GM19467 (cell line): ENCODE data around the gene NR4A2.
A peak's percentile ranks its signal among the peaks of the same experiment; 100 is the strongest.

ENCODE experiments used
- ATAC-seq: cut with Tn5 transposase; IDR thresholded peaks from one replicate; pipeline ENCODE4 v1.9.1; 2021; ENCODE audit warnings: mild to moderate bottlenecking, moderate library complexity; ENCODE audit not compliant: unreplicated experiment

The NR4A2 gene

GRCh38 chr2:156332534-156333273, at the start of gene NR4A2:
NR4A2 (minus strand) TSS chr2:156332721; CDS start chr2:156330186, 2,535 bp downstream.
- ATAC-seq = peak; percentile 71

DNA sequence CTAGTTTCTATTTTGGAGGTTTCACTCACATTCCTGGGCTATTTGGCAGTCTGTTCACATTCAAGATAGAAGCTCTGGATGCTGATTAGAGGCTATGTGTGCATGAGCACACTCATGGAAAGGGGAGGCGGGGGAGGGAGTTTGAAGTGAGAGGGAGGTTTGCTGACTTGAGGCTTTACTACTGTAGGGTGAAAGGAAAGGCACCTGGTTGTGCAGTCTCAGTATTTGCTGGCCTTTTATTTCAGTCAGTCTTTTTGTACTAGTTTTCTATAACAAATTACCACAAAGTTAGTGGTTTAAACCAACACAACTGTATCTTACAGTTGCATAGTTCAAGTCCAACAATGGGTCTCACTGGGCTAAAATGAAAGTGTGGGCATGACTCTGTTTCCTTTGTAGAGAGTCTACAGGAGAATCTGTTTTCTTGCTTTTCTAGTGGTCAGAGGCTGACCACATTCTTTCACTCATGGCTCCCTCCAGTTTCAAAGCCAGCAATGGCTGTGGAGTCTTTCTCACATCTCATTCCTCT, 47.7 kb upstream of the NR4A2 start:
- peak; percentile 96 for ATAC-seq

GRCh38 chr2:156379714-156380113, 47.2 kb upstream of the NR4A2 start:
- no peak for ATAC-seq

DNA sequence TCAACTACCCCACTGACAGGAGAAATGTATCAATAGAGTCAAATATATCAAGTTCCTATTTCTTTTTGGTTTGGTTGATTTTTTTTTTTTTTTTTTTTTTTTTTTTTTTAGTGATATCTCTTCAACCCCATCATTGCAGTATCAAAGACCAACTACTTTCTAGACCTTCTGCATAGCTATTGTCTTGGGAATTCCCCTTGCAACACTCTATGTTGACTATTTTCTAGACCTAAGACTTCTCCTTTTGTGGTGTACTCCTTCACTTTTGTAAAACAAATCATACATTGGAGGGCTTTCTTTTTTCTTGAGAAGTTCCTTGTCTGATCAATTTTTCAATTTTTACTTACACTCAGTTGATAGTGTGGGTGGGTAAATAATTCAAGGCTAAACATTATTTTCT, 46.5 kb upstream of the NR4A2 start:
- ATAC-seq = no peak

- no peak for ATAC-seq
Measured at GRCh38 chr2:156366753-156367152, 34.2 kb upstream of the NR4A2 start.

DNA sequence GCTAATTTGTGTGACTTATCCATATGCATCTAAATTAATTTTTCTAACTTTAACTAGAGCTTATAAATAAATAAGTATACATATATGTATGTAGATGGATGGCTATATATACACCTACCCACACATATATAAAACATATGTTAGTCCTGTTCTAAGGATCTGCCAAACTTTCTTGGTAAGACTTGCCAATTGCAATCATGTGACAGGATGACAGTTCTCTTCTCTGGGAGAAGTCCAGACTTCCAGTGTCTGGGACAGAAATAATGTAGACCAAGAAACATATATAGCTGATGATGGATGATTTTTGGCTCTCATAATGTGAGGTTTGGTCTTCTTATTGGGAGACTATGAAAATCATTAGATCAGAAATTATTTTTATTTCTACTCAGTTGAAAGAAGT, 30.6 kb upstream of the NR4A2 start:
- ATAC-seq = no peak

- ATAC-seq = no peak
Measured at GRCh38 chr2:156356014-156356754, 23.7 kb upstream of the NR4A2 start.

DNA sequence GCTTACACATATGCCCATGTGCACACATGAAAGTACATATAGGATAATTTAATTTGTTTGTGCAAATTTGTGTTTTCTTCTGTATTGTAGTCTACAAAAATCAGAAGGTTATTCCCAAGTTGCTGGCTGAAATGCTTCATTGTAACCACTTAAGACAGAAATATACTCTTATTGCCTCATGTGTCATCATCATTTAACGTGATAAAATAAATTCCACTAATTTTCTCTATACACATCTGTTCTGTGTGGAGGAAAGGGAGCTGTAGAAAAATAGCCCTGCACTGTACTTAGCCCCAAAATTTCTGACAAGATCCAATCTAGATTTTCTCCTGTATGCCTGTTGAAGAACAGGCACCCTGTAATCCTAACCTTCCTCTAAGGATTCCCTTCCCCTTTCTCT, 20.4 kb upstream of the NR4A2 start:
- ATAC-seq = no peak

- no peak for ATAC-seq
Measured at GRCh38 chr2:156350374-156351142, 18.0 kb upstream of the NR4A2 start.

- ATAC-seq = no peak
Measured at GRCh38 chr2:156349605-156350004, 17.1 kb upstream of the NR4A2 start.

GRCh38 chr2:156349161-156349560, 16.6 kb upstream of the NR4A2 start:
- ATAC-seq = no peak

- ATAC-seq = no peak
Measured at GRCh38 chr2:156347431-156347830, 14.9 kb upstream of the NR4A2 start.

- ATAC-seq = no peak
Measured at GRCh38 chr2:156346731-156347130, 14.2 kb upstream of the NR4A2 start.

DNA sequence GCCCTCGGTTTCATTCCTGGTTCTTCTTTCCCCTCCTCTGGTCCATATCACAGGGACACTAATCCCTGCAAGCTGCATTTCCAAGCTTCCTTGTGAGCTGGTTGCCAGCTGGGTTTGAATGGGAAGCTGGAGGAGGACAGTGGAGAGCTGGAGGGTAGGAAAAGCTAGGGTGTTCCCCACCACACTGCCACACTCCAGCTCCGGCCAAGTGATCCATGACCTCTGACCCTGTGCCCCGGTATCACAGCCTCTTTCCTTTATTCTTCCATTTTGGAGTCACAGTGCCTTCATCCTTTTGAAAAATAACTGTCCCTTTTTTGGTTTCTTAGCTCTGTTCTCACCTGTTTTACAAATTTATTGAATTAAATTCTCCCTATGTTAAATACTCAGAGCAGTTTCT, 13.1 kb upstream of the NR4A2 start:
- ATAC-seq = no peak

DNA sequence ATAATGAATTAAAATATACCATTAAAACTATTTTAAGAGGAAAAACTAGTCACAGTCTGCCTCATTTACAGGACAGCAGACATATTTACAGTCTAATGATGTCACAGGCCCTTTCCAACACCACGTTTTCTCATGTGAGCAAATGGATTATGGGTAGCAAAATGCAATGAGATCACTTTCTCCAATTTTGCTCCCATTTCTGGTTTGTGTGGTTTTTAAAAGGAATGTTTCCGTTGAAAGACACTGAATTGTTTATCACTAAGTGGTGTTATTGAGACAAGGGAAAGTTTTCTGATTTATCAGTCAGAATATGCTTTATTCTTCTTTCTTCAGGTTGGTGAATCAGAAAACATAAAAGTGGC, 11.4 kb upstream of the NR4A2 start:
- no peak for ATAC-seq

DNA sequence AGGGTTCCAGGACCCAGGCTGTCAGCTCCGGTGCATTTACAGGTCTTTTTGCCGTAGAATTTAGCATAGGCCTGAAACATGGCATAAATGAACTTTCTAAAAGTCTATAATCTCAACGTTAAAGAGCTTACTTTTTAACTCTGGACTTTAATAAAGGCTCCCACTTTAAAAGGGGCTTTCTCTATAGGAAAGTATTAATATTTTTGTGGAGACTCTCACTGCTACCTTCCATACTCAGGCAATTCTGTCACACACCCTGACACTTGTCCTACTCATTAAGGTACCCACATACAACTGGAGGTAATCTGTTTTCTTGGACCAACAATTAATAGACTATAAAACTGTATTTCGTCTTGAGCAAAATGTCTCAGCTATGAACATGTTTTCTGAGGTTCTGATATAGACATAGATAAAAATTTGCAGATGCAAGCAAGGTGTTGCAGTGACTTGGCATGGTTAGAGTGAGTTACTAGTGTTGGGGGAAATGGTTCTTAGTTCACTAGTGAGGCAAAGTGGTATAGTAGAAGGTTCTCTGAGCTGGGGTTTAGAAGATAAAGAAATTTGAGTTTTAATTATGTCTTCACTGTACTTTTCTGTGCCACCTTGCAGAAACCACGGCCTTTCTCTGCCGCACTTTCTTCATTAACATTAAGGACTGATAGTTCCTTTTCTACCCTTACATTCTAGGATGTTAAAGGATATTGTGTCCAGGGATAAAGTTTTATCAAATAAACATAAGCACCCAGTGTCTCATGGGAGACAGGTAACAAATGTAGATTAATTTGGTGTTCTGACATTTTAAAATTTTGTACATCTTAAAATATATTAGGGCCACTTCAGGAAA, 10.8 kb upstream of the NR4A2 start:
- no peak for ATAC-seq

- peak; percentile 48 for ATAC-seq
Measured at GRCh38 chr2:156342254-156343095, 10.0 kb upstream of the NR4A2 start.

DNA sequence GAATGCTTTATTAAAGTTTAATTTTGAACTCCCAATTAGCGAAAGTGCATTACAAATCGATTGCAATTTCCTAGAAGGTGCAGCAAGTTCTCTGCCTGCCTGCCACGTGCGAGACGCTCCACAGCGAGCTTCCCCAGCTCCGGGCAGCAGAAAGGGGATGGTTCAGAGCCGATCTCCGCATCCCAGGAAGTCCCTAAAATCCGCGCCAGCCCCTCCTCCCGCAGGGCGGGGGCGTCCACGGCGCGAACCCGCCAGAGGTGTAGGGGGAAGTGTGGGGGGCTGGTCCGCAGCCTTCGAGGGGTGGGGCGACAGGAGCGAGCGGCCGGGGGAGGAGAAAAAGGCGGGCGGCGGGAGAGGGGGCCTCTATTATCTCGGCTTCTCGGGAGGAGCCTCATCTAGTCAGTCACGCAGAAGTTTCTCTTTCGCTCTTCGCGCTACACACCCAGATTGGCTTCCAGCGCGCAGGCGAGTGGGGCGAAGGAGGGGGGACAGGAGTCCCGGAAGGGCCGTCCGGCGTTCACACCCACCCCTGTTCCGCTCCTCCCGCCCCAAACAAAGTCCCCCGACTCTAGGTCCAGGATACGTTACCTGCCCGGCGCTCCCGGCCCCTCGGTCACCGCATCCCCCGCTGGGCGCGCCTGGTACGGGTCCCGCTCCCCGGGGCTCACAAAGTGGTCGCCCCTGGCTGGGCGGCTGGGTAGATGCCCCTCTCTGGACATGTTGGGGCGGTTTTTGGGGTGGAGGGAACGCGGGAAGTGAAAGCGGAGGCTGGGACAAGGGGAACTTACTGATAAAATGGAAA, 9.1 kb upstream of the NR4A2 start:
- ATAC-seq = peak; percentile 81
